ENCODE measurements around the gene LRP4.

The LRP4 gene

GRCh38 chr11:46917762-46918082 lies 628 bp downstream of the LRP4 start:
- no peak for DNase-seq

GRCh38 chr11:46917109-46917761 lies 1.1 kb downstream of the LRP4 start:
- no peak for DNase-seq

GRCh38 chr11:46916286-46917108 lies 1.9 kb downstream of the LRP4 start:
- DNase-seq: peak; percentile 24

- no peak for DNase-seq
Observed at GRCh38 chr11:46914910-46915309, 3.4 kb downstream of the LRP4 start.

GRCh38 chr11:46914363-46914762 lies 4.0 kb downstream of the LRP4 start:
- DNase-seq: no peak

- DNase-seq: no peak
Observed at GRCh38 chr11:46913484-46913883, 4.9 kb downstream of the LRP4 start.

GRCh38 chr11:46912526-46913150 lies 5.7 kb downstream of the LRP4 start:
- peak; percentile 43 for DNase-seq

GRCh38 chr11:46907606-46908005 lies 10.7 kb downstream of the LRP4 start:
- no peak for DNase-seq

GRCh38 chr11:46906609-46907041 lies 11.7 kb downstream of the LRP4 start:
- no peak for DNase-seq

GRCh38 chr11:46905806-46906205 lies 12.5 kb downstream of the LRP4 start:
- DNase-seq: no peak

- DNase-seq: no peak
Observed at GRCh38 chr11:46903846-46904245, 14.5 kb downstream of the LRP4 start.

GRCh38 chr11:46902694-46903093 lies 15.7 kb downstream of the LRP4 start:
- DNase-seq: no peak

- DNase-seq: no peak
Observed at GRCh38 chr11:46901156-46901555, 17.2 kb downstream of the LRP4 start.

GRCh38 chr11:46900091-46900746 lies 18.1 kb downstream of the LRP4 start:
- DNase-seq: no peak

- DNase-seq: no peak
Observed at GRCh38 chr11:46899501-46900025, 18.8 kb downstream of the LRP4 start.

GRCh38 chr11:46898396-46899095 lies 19.8 kb downstream of the LRP4 start:
- no peak for DNase-seq

- peak; percentile 48 for DNase-seq
Observed at GRCh38 chr11:46896719-46897406, 21.5 kb downstream of the LRP4 start.

GRCh38 chr11:46895821-46896220 lies 22.5 kb downstream of the LRP4 start:
- no peak for DNase-seq

GRCh38 chr11:46894961-46895360 lies 23.4 kb downstream of the LRP4 start:
- DNase-seq: no peak

GRCh38 chr11:46894506-46894905 lies 23.8 kb downstream of the LRP4 start:
- peak; percentile 59 for DNase-seq

- no peak for DNase-seq
Observed at GRCh38 chr11:46892838-46893237, 25.5 kb downstream of the LRP4 start.

- no peak for DNase-seq
Observed at GRCh38 chr11:46892109-46892508, 26.2 kb downstream of the LRP4 start.

Data from NCI-H748 treated with DMSO at 0.1 percent for 48 hours (cell line).